PFSK-1 (cell line): ENCODE measurements around the gene UGT1A7.

Experiments
- FOXP2 ChIP-seq: optimal IDR thresholded peaks from 2 replicates; pipeline ENCODE3; 2011; ENCODE audit warnings: borderline replicate concordance, control low read depth, inconsistent platforms; ENCODE audit not compliant: insufficient read depth; ENCODE audit errors: extremely low read length, extremely low read depth
- POLR2AphosphoS5 ChIP-seq: IDR thresholded peaks from 2 replicates; pipeline ENCODE4 v1.6.1; 2012; ENCODE audit warnings: low read depth, mild to moderate bottlenecking, control low read depth, low read length, moderate library complexity
- REST ChIP-seq, 2 experiments: IDR thresholded peaks; 2 replicates each; pipeline versions ENCODE4 v1.6.1 to v1.8.0; 2011 to 2012; ENCODE audit warnings: low read depth in 2 of 2, low read length in 2 of 2, control low read depth in 1 of 2, inconsistent platforms in 1 of 2, mild to moderate bottlenecking in 1 of 2, moderate library complexity in 1 of 2; ENCODE audit not compliant: insufficient read depth in 1 of 2
- SIN3A ChIP-seq: IDR thresholded peaks from 2 replicates; pipeline ENCODE4 v1.6.1; 2012; ENCODE audit warnings: mild to moderate bottlenecking, low read length, moderate library complexity, borderline replicate concordance; ENCODE audit not compliant: insufficient read depth
- TAF1 ChIP-seq: IDR thresholded peaks from 2 replicates; pipeline ENCODE4 v1.6.1; 2012; ENCODE audit warnings: low read length, control low read depth, borderline replicate concordance; ENCODE audit not compliant: insufficient read depth

UGT1A7 gene

GRCh38 chr2:233780771-233781170 is 99.1 kb downstream of the UGT1A7 start:
- no peak for TF ChIP-seq REST (IDR thresholded peaks at IDR 0.05; ENCODE audit: insufficient read depth in 1 of 2, low read depth in 2 of 2, low read length in 2 of 2)
- TF ChIP-seq POLR2AphosphoS5: no peak
- no peak for TF ChIP-seq FOXP2
- no peak for TF ChIP-seq TAF1
- TF ChIP-seq SIN3A: no peak

GRCh38 chr2:233789554-233789953 is 107.9 kb downstream of the UGT1A7 start:
- TF ChIP-seq SIN3A (no peak), POLR2AphosphoS5 (no peak), REST (IDR thresholded peaks at IDR 0.05; ENCODE audit: insufficient read depth in 1 of 2, low read depth in 2 of 2, low read length in 2 of 2) (no peak)

- TF ChIP-seq TAF1: no peak
- TF ChIP-seq POLR2AphosphoS5: no peak
- no peak for TF ChIP-seq SIN3A
- TF ChIP-seq FOXP2: no peak
- TF ChIP-seq REST (IDR thresholded peaks at IDR 0.05; ENCODE audit: insufficient read depth in 1 of 2, low read depth in 2 of 2, low read length in 2 of 2): no peak
These were observed 109.6 kb downstream of the UGT1A7 start for GRCh38 chr2:233791151-233791882.

- TF ChIP-seq TAF1: no peak
- TF ChIP-seq POLR2AphosphoS5: no peak
- no peak for TF ChIP-seq REST (IDR thresholded peaks at IDR 0.05; ENCODE audit: insufficient read depth in 1 of 2, low read depth in 2 of 2, low read length in 2 of 2)
- no peak for TF ChIP-seq SIN3A
These were observed 110.2 kb downstream of the UGT1A7 start for GRCh38 chr2:233791883-233792329.

- TF ChIP-seq POLR2AphosphoS5 (no peak), FOXP2 (no peak), REST (IDR thresholded peaks at IDR 0.05; ENCODE audit: insufficient read depth in 1 of 2, low read depth in 2 of 2, low read length in 2 of 2) (no peak), TAF1 (no peak), SIN3A (no peak)
These were observed 111.0 kb downstream of the UGT1A7 start for GRCh38 chr2:233792720-233793119.
